Liver (tissue), 9 donors: ENCODE results near the gene MARCHF10. TPM values are rescaled to one million over a fixed set of nuclear protein-coding genes. Genes with fewer than 3 reads are reported as not detected.

Experiments used
- DNase-seq: peaks from one replicate; pipeline ENCODE4 v3.0.0-alpha.2; 2017; ENCODE audit warnings: low spot score
- H3K27ac ChIP-seq, 2 donors: one replicate each; pipeline ENCODE4 v1.7.0; 2013; ENCODE audit warnings: inconsistent platforms in 2 of 2, low read length in 2 of 2, control low read depth in 1 of 2, low read depth in 1 of 2, mild to moderate bottlenecking in 1 of 2
- H3K27me3 ChIP-seq, 4 donors: one replicate each; pipeline versions ENCODE4 v1.6.1 to v1.7.0; 2013; ENCODE audit warnings: low read length in 3 of 4, inconsistent platforms in 1 of 4, mild to moderate bottlenecking in 1 of 4, moderate library complexity in 1 of 4; ENCODE audit not compliant: control insufficient read depth in 4 of 4, insufficient read depth in 4 of 4
- H3K36me3 ChIP-seq, 4 donors: one replicate each; pipeline versions ENCODE4 v1.6.1 to v1.7.0; 2013; ENCODE audit warnings: low read length in 3 of 4, mild to moderate bottlenecking in 3 of 4, low read depth in 1 of 4, moderate library complexity in 1 of 4; ENCODE audit not compliant: control insufficient read depth in 4 of 4, insufficient read depth in 3 of 4
- H3K4me1 ChIP-seq, 4 donors: one replicate each; pipeline versions ENCODE4 v1.6.1 to v1.7.0; 2013; ENCODE audit warnings: low read length in 3 of 4, mild to moderate bottlenecking in 3 of 4, moderate library complexity in 1 of 4; ENCODE audit not compliant: control insufficient read depth in 4 of 4, insufficient read depth in 4 of 4
- H3K4me3 ChIP-seq, 3 donors: one replicate each; pipeline versions ENCODE4 v1.6.1 to v1.7.0; 2013; ENCODE audit warnings: low read length in 3 of 3, control low read depth in 1 of 3, low read depth in 1 of 3, mild to moderate bottlenecking in 1 of 3
- H3K9ac ChIP-seq, 2 donors: one replicate each; pipeline ENCODE4 v1.7.0; 2013; ENCODE audit warnings: low read length in 2 of 2, mild to moderate bottlenecking in 2 of 2, moderate library complexity in 2 of 2, control low read depth in 1 of 2, low read depth in 1 of 2
- H3K9me3 ChIP-seq, 4 donors: one replicate each; pipeline versions ENCODE4 v1.6.1 to v1.7.0; 2013; ENCODE audit warnings: low read length in 3 of 4; ENCODE audit not compliant: control insufficient read depth in 4 of 4
- EGR1 ChIP-seq, 2 donors: IDR thresholded peaks; 2 replicates each; pipeline ENCODE4 v1.6.1; 2016 to 2018; ENCODE audit warnings: antibody characterized with exemption in 2 of 2, low read depth in 2 of 2
- FOXA1 ChIP-seq: IDR thresholded peaks from 2 replicates; pipeline ENCODE4 v1.6.1; 2016; ENCODE audit warnings: antibody characterized with exemption
- FOXA2 ChIP-seq: IDR thresholded peaks from 2 replicates; pipeline ENCODE4 v1.6.1; 2016; ENCODE audit warnings: antibody characterized with exemption
- GABPA ChIP-seq, 2 donors: IDR thresholded peaks in 1 of 2; conservative IDR thresholded peaks in 1 of 2; 2 replicates each; pipeline ENCODE4 v1.6.1; 2016; ENCODE audit warnings: antibody characterized with exemption in 2 of 2, mild to moderate bottlenecking in 1 of 2, moderate library complexity in 1 of 2
- HNF4A ChIP-seq, 2 donors: conservative IDR thresholded peaks; 2 replicates each; pipeline ENCODE4 v1.6.1; 2016; ENCODE audit warnings: antibody characterized with exemption in 2 of 2, mild to moderate bottlenecking in 2 of 2
- HNF4G ChIP-seq: IDR thresholded peaks from 2 replicates; pipeline ENCODE4 v1.6.1; 2016; ENCODE audit warnings: antibody characterized with exemption
- JUND ChIP-seq, 2 donors: IDR thresholded peaks; 2 replicates each; pipeline ENCODE4 v1.6.1; 2016; ENCODE audit warnings: antibody characterized with exemption in 2 of 2
- NR2F2 ChIP-seq: IDR thresholded peaks from 2 replicates; pipeline ENCODE4 v1.6.1; 2016; ENCODE audit warnings: antibody characterized with exemption
- RXRA ChIP-seq, 2 donors: IDR thresholded peaks; 2 replicates each; pipeline ENCODE4 v1.6.1; 2017 to 2018; ENCODE audit warnings: antibody characterized with exemption in 2 of 2, mild to moderate bottlenecking in 1 of 2
- SP1 ChIP-seq: IDR thresholded peaks from 2 replicates; pipeline ENCODE4 v1.6.1; 2018; ENCODE audit warnings: antibody characterized with exemption, mild to moderate bottlenecking
- TAF1 ChIP-seq: conservative IDR thresholded peaks from 2 replicates; pipeline ENCODE4 v1.6.1; 2016; ENCODE audit warnings: antibody characterized with exemption, mild to moderate bottlenecking
- YY1 ChIP-seq: IDR thresholded peaks from 2 replicates; pipeline ENCODE4 v1.6.1; 2016; ENCODE audit warnings: antibody characterized with exemption, mild to moderate bottlenecking
- WGBS: extraction: QIAGEN DNeasy Blood & Tissue Kit; methylation state at CpG from one replicate; pipeline ENCODE4 v1.1.7; 2013; 5-methylcytosine and 5-hydroxymethylcytosine counted together
- polyA plus RNA-seq, 2 donors: library from polyadenylated mRNA; stranded (reverse) in 1 of 2; unstranded in 1 of 2; fragments of 200-250 nt in 1 of 2; fragments of >200 nt in 1 of 2; fragmentation: Nextera tagmentation in 1 of 2; extraction: Ambion mirVana in 1 of 2; gene quantifications; one replicate each; pipeline versions ENCODE4 v1.2.1 to v1.2.3, GENCODE V29; 2013 to 2015
- total RNA-seq, 2 donors: library from RNA; depleted of rRNA; stranded (reverse); fragments of >200 nt; gene quantifications; one replicate each; pipeline ENCODE4 v1.2.3, GENCODE V29; 2014
- TF ChIP-seq, protein P1 (sequence below): IDR thresholded peaks from 2 replicates; pipeline ENCODE4 v1.6.1; 2016; ENCODE audit warnings: antibody characterized with exemption, mild to moderate bottlenecking
- TF ChIP-seq, protein P2 (sequence below): IDR thresholded peaks from 2 replicates; pipeline ENCODE4 v1.6.1; 2016; ENCODE audit warnings: antibody characterized with exemption
- TF ChIP-seq, protein P3 (sequence below): IDR thresholded peaks from 2 replicates; pipeline ENCODE4 v1.6.1; 2016; ENCODE audit warnings: antibody characterized with exemption
- TF ChIP-seq, protein P4 (sequence below): IDR thresholded peaks from 2 replicates; pipeline ENCODE4 v1.6.1; 2016; ENCODE audit warnings: antibody characterized with exemption
- TF ChIP-seq, protein P5 (sequence below): fragments of 150-350 bp; IDR thresholded peaks from 2 replicates; pipeline ENCODE4 v1.5.1; 2017; ENCODE audit warnings: improper control_type of control experiment, low read depth, low read length; ENCODE audit not compliant: missing input control
- donor health status: healthy.
- donor health status: healthy.
- donor health status: healthy.
- donor health status: healthy.
- donor health status: healthy.

MARCHF10 gene
- total and polyA plus RNA-seq, 4 donors, result not detected

DNA sequence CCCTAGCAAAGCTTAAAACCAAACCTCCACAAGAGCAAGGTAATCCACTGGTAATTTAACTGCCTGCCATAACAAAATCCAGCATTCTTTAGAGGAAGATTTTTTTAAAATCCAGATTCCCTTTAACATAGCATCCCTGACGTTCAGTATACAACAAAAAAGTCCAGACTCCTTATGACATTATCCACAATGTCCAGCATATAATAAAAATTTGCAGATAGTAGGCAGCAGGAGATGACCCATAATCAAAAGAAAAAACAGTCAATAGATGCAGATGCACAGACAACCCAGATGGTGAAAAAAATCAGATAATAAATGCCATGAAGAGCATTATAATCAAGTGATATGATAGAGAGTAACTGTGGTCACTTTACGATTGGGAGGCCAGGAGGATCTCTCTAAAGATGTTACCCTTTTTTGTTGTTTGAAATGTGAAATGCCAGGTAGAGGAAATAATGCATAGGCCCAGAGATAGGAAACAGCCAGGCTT, 147.4 kb downstream of the MARCHF10 start:
- 87% methylated on average over 2 of the region's 2 CpGs for WGBS
- TF ChIP-seq SP1 (no peak), JUND (IDR thresholded peaks at IDR 0.05) (no peak), RXRA (IDR thresholded peaks at IDR 0.05) (no peak), NR2F2 (no peak), HNF4G (no peak), GABPA (IDR thresholded peaks at IDR 0.05 in 1 of 2, conservative IDR thresholded peaks at IDR 0.05 in 1 of 2) (no peak), EGR1 (IDR thresholded peaks at IDR 0.05; ENCODE audit: low read depth in 2 of 2) (no peak), FOXA2 (no peak), TAF1 (no peak)
- TF ChIP-seq, protein P1, sequence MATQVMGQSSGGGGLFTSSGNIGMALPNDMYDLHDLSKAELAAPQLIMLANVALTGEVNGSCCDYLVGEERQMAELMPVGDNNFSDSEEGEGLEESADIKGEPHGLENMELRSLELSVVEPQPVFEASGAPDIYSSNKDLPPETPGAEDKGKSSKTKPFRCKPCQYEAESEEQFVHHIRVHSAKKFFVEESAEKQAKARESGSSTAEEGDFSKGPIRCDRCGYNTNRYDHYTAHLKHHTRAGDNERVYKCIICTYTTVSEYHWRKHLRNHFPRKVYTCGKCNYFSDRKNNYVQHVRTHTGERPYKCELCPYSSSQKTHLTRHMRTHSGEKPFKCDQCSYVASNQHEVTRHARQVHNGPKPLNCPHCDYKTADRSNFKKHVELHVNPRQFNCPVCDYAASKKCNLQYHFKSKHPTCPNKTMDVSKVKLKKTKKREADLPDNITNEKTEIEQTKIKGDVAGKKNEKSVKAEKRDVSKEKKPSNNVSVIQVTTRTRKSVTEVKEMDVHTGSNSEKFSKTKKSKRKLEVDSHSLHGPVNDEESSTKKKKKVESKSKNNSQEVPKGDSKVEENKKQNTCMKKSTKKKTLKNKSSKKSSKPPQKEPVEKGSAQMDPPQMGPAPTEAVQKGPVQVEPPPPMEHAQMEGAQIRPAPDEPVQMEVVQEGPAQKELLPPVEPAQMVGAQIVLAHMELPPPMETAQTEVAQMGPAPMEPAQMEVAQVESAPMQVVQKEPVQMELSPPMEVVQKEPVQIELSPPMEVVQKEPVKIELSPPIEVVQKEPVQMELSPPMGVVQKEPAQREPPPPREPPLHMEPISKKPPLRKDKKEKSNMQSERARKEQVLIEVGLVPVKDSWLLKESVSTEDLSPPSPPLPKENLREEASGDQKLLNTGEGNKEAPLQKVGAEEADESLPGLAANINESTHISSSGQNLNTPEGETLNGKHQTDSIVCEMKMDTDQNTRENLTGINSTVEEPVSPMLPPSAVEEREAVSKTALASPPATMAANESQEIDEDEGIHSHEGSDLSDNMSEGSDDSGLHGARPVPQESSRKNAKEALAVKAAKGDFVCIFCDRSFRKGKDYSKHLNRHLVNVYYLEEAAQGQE, result no peak
- TF ChIP-seq, protein P2, sequence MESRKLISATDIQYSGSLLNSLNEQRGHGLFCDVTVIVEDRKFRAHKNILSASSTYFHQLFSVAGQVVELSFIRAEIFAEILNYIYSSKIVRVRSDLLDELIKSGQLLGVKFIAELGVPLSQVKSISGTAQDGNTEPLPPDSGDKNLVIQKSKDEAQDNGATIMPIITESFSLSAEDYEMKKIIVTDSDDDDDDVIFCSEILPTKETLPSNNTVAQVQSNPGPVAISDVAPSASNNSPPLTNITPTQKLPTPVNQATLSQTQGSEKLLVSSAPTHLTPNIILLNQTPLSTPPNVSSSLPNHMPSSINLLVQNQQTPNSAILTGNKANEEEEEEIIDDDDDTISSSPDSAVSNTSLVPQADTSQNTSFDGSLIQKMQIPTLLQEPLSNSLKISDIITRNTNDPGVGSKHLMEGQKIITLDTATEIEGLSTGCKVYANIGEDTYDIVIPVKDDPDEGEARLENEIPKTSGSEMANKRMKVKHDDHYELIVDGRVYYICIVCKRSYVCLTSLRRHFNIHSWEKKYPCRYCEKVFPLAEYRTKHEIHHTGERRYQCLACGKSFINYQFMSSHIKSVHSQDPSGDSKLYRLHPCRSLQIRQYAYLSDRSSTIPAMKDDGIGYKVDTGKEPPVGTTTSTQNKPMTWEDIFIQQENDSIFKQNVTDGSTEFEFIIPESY, result no peak
- TF ChIP-seq, protein P3, sequence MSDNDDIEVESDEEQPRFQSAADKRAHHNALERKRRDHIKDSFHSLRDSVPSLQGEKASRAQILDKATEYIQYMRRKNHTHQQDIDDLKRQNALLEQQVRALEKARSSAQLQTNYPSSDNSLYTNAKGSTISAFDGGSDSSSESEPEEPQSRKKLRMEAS, result no peak
- TF ChIP-seq, protein P4, sequence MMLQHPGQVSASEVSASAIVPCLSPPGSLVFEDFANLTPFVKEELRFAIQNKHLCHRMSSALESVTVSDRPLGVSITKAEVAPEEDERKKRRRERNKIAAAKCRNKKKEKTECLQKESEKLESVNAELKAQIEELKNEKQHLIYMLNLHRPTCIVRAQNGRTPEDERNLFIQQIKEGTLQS, result no peak

DNA sequence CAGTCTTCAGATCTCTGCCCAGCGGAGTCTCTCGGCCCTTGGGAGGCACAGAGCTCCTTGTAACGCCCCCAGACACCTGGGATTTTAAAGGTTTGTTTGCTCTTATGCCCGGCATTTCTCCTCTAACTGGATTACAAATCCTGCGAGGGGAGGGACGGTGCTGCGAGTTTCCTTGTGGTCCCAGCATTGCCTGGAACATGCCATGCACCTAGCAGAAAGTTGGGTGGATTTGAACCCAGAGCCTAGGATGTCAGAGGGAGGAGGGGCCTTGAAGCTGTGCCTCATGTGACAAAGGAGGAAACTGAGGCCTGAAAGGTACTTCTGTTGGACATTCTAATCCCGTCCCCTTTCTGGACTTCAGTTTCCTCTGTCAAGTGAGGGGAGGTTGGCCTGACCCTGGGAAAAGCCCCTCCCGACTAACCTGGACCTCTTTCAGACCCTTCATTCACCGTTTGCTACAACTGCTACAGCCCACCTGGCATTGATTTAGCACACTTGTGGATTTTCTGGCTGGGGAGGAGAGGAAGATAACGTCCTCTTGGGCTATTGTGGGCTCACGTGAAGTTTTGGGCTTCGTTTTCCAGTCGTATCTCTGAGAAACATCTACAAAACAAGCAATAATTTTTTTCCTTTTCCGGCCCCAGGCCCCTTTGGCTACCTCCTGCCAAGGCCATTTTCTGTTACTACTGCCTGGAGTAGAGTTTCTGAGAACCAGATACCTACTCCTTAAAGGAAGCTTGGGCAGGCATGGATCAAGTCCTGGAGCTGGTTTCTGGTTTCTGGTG, 149.8 kb downstream of the MARCHF10 start:
- no peak overlapping the region for H3K4me3 ChIP-seq
- peaks cover 0 to 12% (median 6%) of the 10 kb centered on the region in 4 donors for H3K4me1 ChIP-seq
- 81% methylated on average over 15 of the region's 15 CpGs for WGBS
- no peak for DNase-seq
- H3K27me3 ChIP-seq, result no peaks in the 10 kb centered on the region
- H3K9ac ChIP-seq, result no peak overlapping the region
- H3K36me3 ChIP-seq, result no peaks in the 10 kb centered on the region
- H3K27ac ChIP-seq, result no peak overlapping the region
- H3K9me3 ChIP-seq, result peaks cover 0 to 6% (median 2%) of the 10 kb centered on the region in 4 donors
- TF ChIP-seq FOXA2, result no peak
- no peak for TF ChIP-seq EGR1 (IDR thresholded peaks at IDR 0.05; ENCODE audit: low read depth in 2 of 2)
- no peak for TF ChIP-seq HNF4G
- TF ChIP-seq, protein P5, sequence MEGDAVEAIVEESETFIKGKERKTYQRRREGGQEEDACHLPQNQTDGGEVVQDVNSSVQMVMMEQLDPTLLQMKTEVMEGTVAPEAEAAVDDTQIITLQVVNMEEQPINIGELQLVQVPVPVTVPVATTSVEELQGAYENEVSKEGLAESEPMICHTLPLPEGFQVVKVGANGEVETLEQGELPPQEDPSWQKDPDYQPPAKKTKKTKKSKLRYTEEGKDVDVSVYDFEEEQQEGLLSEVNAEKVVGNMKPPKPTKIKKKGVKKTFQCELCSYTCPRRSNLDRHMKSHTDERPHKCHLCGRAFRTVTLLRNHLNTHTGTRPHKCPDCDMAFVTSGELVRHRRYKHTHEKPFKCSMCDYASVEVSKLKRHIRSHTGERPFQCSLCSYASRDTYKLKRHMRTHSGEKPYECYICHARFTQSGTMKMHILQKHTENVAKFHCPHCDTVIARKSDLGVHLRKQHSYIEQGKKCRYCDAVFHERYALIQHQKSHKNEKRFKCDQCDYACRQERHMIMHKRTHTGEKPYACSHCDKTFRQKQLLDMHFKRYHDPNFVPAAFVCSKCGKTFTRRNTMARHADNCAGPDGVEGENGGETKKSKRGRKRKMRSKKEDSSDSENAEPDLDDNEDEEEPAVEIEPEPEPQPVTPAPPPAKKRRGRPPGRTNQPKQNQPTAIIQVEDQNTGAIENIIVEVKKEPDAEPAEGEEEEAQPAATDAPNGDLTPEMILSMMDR, result no peak
- no peak for TF ChIP-seq YY1
- no peak for TF ChIP-seq SP1
- TF ChIP-seq GABPA (IDR thresholded peaks at IDR 0.05 in 1 of 2, conservative IDR thresholded peaks at IDR 0.05 in 1 of 2), result no peak
- TF ChIP-seq FOXA1, result no peak
- TF ChIP-seq HNF4A (conservative IDR thresholded peaks at IDR 0.05), result no peak
- TF ChIP-seq, protein P1, result no peak

More for the DNA sequence above, 147.4 kb downstream of the MARCHF10 start:
- Histone ChIP-seq H3K27ac (no peak overlapping the region), H3K27me3 (no peaks in the 10 kb centered on the region), H3K36me3 (no peaks in the 10 kb centered on the region), H3K9ac (no peak overlapping the region), H3K4me3 (no peak overlapping the region), H3K4me1 (peaks cover 0 to 3% (median 0%) of the 10 kb centered on the region in 4 donors), H3K9me3 (peaks cover 0 to 6% (median 2%) of the 10 kb centered on the region in 4 donors)
- no peak for DNase-seq
